ENCODE data around the gene USP12.

- TF ChIP-seq CTCF (conservative IDR thresholded peaks at IDR 0.05; ENCODE audit: low read length) (no peak), EZH2phosphoT487 (IDR thresholded peaks at IDR 0.05; ENCODE audit: borderline replicate concordance, low read depth, low read length) (no peak)
Observed at GRCh38 chr13:27028683-27029480, 142.7 kb downstream of the USP12 start.
